HL-60 (cell line): ENCODE measurements around the gene GPAM.

ENCODE experiments used
- DNase-seq, 2 experiments: peaks; one replicate each; pipeline ENCODE4 v3.0.0-alpha.2; 2010 to 2020; ENCODE audit warnings: low read depth in 1 of 2, low spot score in 1 of 2
- H3K27ac ChIP-seq: fragments of 250-450 bp; sonication (Bioruptor Pico); replicated peaks from 2 replicates; pipeline ENCODE4 v1.5.1; 2020; ENCODE audit warnings: mild to moderate bottlenecking, moderate library complexity
- H3K27me3 ChIP-seq: fragments of 250-450 bp; sonication (Bioruptor Pico); 2 replicates; pipeline ENCODE4 v1.5.1; 2021; ENCODE audit warnings: mild to moderate bottlenecking, moderate library complexity; ENCODE audit not compliant: insufficient read depth, poor library complexity, severe bottlenecking
- H3K4me3 ChIP-seq: replicated peaks from 2 replicates; pipeline ENCODE4 v1.5.1; 2011; ENCODE audit warnings: mild to moderate bottlenecking, control low read depth, low read length; ENCODE audit not compliant: insufficient read depth
- GABPA ChIP-seq: IDR thresholded peaks from 2 replicates; pipeline ENCODE4 v1.6.1; 2012; ENCODE audit warnings: low read depth
- POLR2AphosphoS5 ChIP-seq: IDR thresholded peaks from 2 replicates; pipeline ENCODE4 v1.6.1; 2012; ENCODE audit warnings: low read depth
- SPI1 ChIP-seq: IDR thresholded peaks from 2 replicates; pipeline ENCODE4 v1.6.1; 2012; ENCODE audit warnings: low read depth, mild to moderate bottlenecking, borderline replicate concordance
- TF ChIP-seq, protein P1 (sequence below): IDR thresholded peaks from 2 replicates; pipeline ENCODE4 v1.6.1; 2012; ENCODE audit warnings: low read depth; ENCODE audit not compliant: insufficient replicate concordance
- TF ChIP-seq, protein P2 (sequence below): IDR thresholded peaks from one replicate; pipeline ENCODE4 v1.5.1; 2011; ENCODE audit warnings: low read length, control low read depth, inconsistent platforms; ENCODE audit not compliant: insufficient read depth

The GPAM gene

DNA sequence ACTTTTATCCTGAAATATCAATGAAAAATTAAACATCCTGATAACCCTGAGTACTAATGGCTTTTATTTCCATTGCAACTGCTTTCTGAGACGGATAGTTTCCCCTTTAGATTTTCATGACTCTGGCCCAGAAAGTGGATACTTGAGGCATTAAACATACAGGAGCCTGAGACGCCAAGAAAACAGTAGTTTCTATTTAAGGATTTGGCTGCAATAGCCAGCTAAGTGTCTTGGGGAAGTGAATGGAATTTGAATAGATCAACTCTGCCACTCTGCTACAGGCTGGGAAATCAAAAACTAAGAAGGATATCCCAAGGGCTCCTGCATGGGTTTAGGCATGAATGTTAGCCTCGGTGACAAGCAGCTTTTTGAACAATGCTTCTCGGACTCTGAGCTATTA is 24.7 kb upstream of the GPAM start:
- Histone ChIP-seq H3K27me3 (peaks cover 5% of the 10 kb centered on the region), H3K27ac (no peak overlapping the region), H3K4me3 (no peak overlapping the region)
- no peak for TF ChIP-seq POLR2AphosphoS5
- no peak for DNase-seq

DNA sequence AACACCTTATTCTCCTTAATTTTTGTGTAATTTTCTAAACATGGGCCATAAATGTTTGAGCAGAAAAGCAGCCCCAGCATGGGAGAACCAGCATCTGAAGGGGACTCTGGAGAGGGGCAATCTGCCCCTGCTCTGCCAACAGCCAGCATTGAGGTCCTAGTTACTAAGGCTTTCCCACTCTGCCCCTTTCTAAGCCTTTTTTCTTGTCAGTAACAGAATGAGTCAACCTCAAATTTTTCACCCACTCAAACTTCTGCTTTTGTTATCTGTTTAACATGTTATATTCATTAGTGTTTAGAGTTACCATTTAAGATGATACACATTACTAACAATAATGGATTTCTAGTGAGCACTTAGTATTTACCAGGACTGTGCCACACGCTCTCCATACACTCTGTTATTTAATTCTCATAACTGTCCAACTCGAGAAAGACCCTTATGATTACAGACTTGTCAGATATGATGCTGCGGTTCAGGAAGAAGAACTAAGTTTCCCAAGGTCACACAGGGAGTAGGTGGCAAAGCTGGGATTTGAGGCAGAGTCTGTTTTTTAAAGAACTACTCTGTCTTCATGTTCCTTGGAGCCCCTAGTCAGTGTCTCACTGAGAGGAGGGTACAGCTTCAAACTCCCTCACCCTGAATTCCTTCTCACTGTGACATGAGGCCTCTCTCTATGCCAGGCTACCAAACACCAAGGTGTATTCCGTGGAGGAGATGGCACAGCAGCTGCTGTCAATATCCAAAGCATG is 19.9 kb upstream of the GPAM start:
- Histone ChIP-seq H3K27me3 (no peaks in the 10 kb centered on the region), H3K27ac (no peak overlapping the region), H3K4me3 (no peak overlapping the region)
- no peak for TF ChIP-seq GABPA
- no peak for TF ChIP-seq POLR2AphosphoS5
- TF ChIP-seq, protein P1, sequence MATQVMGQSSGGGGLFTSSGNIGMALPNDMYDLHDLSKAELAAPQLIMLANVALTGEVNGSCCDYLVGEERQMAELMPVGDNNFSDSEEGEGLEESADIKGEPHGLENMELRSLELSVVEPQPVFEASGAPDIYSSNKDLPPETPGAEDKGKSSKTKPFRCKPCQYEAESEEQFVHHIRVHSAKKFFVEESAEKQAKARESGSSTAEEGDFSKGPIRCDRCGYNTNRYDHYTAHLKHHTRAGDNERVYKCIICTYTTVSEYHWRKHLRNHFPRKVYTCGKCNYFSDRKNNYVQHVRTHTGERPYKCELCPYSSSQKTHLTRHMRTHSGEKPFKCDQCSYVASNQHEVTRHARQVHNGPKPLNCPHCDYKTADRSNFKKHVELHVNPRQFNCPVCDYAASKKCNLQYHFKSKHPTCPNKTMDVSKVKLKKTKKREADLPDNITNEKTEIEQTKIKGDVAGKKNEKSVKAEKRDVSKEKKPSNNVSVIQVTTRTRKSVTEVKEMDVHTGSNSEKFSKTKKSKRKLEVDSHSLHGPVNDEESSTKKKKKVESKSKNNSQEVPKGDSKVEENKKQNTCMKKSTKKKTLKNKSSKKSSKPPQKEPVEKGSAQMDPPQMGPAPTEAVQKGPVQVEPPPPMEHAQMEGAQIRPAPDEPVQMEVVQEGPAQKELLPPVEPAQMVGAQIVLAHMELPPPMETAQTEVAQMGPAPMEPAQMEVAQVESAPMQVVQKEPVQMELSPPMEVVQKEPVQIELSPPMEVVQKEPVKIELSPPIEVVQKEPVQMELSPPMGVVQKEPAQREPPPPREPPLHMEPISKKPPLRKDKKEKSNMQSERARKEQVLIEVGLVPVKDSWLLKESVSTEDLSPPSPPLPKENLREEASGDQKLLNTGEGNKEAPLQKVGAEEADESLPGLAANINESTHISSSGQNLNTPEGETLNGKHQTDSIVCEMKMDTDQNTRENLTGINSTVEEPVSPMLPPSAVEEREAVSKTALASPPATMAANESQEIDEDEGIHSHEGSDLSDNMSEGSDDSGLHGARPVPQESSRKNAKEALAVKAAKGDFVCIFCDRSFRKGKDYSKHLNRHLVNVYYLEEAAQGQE = no peak
- TF ChIP-seq, protein P2, sequence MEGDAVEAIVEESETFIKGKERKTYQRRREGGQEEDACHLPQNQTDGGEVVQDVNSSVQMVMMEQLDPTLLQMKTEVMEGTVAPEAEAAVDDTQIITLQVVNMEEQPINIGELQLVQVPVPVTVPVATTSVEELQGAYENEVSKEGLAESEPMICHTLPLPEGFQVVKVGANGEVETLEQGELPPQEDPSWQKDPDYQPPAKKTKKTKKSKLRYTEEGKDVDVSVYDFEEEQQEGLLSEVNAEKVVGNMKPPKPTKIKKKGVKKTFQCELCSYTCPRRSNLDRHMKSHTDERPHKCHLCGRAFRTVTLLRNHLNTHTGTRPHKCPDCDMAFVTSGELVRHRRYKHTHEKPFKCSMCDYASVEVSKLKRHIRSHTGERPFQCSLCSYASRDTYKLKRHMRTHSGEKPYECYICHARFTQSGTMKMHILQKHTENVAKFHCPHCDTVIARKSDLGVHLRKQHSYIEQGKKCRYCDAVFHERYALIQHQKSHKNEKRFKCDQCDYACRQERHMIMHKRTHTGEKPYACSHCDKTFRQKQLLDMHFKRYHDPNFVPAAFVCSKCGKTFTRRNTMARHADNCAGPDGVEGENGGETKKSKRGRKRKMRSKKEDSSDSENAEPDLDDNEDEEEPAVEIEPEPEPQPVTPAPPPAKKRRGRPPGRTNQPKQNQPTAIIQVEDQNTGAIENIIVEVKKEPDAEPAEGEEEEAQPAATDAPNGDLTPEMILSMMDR = no peak
- no peak for TF ChIP-seq SPI1
- no peak for DNase-seq

DNA sequence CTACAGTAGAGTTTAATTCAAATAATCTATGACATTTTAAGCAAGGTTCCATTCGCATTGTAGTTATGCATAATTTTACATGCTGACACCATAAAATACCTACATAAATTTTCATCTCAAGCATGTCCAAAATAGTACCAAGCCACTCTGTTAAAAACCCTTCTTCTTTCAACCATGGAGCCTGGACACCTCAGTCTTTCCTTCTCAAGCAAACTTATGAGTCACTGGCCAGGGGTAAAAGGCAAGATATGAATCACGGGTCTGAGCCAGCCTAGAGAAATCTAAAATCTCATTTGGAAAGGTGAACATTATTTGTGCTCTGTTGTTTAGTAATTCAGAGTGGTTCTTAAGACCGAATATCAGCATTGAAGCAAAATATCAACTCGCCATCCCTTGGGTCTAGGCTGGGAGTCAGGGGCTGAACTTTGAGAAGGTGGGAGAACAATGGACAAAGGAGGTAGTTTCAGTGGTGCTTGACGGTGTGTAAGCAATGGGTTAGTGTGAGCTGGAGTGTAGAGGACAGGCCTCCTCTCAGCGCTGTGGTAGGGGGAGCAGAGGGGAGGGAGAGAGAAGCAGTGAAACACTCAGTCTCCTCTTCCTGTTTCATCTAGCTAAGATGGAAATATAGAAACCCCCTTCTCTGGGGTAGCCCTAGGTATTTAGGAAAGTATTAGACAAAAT is 19.1 kb upstream of the GPAM start:
- Histone ChIP-seq H3K27me3 (no peaks in the 10 kb centered on the region), H3K27ac (no peak overlapping the region), H3K4me3 (no peak overlapping the region)
- DNase-seq = no peak
- TF ChIP-seq, protein P2 = no peak
- no peak for TF ChIP-seq SPI1

DNA sequence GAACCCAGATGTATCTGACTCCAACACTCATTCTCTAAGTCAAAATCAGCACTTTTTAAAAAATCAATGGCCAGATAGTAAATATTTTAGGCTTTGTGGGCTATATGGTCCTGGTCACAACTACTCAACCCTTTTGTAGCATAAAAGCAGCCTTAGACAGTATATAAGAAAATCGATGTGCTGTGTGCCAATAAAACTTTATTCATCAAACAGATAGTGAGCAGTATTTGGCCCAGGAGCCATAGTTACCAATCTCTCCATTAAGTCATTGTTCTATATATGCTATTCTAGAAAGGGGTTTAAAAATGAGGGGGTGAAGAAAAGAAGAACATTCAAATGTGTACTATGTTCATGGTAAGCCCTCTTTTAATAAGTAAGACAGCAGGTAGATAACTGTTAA is 18.5 kb upstream of the GPAM start:
- no peak for TF ChIP-seq GABPA
- TF ChIP-seq POLR2AphosphoS5 = no peak
- TF ChIP-seq SPI1 = no peak
- TF ChIP-seq, protein P2 = no peak
- TF ChIP-seq, protein P1 = no peak
- Histone ChIP-seq H3K4me3 (no peak overlapping the region), H3K27ac (no peak overlapping the region), H3K27me3 (no peaks in the 10 kb centered on the region)
- no peak for DNase-seq
